Upper lobe of right lung (tissue), 1 donor: ENCODE results near the gene FGFBP2. TPM values are rescaled to one million over a fixed set of nuclear protein-coding genes. Genes with fewer than 3 reads are reported as not detected.

ENCODE experiments used
- ATAC-seq: fragments of 200-7000 bp; cut with Tn5 transposase; one replicate; pipeline ENCODE4 v1.9.1; 2020; ENCODE audit warnings: mild to moderate bottlenecking, moderate library complexity
- DNase-seq: peaks from one replicate; pipeline ENCODE4 v3.0.0-alpha.2; 2020
- H3K27ac ChIP-seq: fragments of 200-600 bp; one replicate; pipeline ENCODE4 v1.8.0; 2022
- H3K27me3 ChIP-seq: fragments of 200-600 bp; one replicate; pipeline ENCODE4 v1.8.0; 2022; ENCODE audit warnings: mild to moderate bottlenecking
- H3K36me3 ChIP-seq: fragments of 200-600 bp; one replicate; pipeline ENCODE4 v1.8.0; 2022
- H3K4me1 ChIP-seq: fragments of 200-600 bp; one replicate; pipeline ENCODE4 v1.8.0; 2022
- H3K4me3 ChIP-seq: fragments of 200-600 bp; one replicate; pipeline ENCODE4 v1.8.0; 2022; ENCODE audit warnings: mild to moderate bottlenecking
- H3K9me3 ChIP-seq: fragments of 200-600 bp; one replicate; pipeline ENCODE4 v1.8.0; 2022
- intact Hi-C: fragments of 100-400 bp; cut with DNase I; formaldehyde crosslinking; loops from one replicate; pipeline ENCODE4 v1.11.0; 2022
- total RNA-seq: library from RNA; stranded (reverse); fragmentation: NEBNext Ultra II Directional; extraction: Animal tissue kit (Norgen Biotek cat#: 25700); gene quantifications from one replicate; pipeline ENCODE4 v1.2.1, GENCODE V29; 2021
- TF ChIP-seq, protein P1 (sequence below): fragments of 200-600 bp; IDR thresholded peaks from one replicate; pipeline ENCODE4 v1.8.0; 2022; ENCODE audit warnings: antibody characterized with exemption
- donor health status: DM: no; HTN: yes; CAD: no; lungs with severe emphysema.

Gene FGFBP2
- total RNA-seq, 1 donor from 2014 or later: 5.6 TPM

DNA sequence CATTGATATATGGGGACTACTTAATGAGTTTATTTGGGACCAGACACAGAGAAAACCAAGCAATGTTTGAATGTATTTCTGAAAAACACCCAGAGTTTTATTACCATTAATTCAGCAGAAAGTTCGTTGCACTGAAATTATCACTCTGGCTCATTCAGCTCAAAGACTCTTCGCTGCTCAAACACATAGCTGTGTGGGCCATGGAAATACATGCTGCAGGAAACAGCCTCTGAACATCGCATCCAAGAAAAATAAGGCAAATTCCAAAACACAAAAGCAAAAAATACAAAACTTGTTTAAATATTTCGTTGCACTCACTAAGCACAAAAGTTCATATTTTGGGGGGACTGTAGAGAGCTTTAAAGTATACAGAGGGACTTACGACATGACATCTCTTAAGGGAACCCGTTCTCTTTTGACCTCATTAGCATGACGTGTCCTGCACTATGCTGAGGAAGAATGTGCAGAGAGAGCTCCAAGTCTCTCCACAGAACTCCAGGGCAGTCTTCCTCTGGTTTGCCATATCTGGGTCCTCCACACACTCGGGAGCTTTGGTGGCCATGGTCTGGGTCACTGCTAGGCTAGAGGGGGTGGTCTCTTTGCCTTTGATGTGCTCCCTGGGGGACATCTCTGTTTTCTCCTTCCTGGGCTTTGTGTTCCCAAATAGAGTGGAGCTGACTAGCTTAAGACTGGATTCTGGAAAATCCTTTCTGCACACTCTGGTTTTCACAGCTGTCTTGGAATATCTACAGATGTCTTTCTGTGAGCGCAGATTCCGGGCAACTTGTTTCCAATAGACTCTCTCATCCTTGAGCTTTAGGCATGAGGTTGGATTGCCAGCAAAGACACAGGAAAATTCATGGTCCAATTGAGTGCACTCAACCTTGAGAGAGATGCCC is 27.2 kb downstream of the FGFBP2 start:
- intact Hi-C loops: no loop called here
- DNase-seq: no peak
- TF ChIP-seq, protein P1, sequence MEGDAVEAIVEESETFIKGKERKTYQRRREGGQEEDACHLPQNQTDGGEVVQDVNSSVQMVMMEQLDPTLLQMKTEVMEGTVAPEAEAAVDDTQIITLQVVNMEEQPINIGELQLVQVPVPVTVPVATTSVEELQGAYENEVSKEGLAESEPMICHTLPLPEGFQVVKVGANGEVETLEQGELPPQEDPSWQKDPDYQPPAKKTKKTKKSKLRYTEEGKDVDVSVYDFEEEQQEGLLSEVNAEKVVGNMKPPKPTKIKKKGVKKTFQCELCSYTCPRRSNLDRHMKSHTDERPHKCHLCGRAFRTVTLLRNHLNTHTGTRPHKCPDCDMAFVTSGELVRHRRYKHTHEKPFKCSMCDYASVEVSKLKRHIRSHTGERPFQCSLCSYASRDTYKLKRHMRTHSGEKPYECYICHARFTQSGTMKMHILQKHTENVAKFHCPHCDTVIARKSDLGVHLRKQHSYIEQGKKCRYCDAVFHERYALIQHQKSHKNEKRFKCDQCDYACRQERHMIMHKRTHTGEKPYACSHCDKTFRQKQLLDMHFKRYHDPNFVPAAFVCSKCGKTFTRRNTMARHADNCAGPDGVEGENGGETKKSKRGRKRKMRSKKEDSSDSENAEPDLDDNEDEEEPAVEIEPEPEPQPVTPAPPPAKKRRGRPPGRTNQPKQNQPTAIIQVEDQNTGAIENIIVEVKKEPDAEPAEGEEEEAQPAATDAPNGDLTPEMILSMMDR: no peak

DNA sequence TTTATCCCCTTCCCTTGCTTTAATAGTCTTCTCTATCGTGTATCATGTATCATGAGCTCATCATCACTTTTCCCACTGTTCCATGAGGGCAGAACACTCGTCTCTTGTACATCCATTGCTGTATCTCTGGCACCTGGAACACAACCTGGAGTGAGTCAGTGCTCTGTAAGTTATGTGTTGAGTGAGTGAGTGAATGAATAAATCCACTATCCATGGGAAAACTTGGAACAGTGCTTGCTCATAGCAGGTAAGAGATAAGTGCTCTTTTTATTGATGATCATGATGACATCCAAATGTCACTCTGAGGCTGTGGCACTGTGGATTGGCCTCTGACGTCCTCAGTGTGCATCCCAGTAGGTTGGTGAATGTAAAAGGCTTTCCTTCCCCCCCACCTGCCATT is 28.7 kb downstream of the FGFBP2 start:
- Histone ChIP-seq H3K9me3 (no peaks in the 10 kb centered on the region), H3K27me3 (no peaks in the 10 kb centered on the region), H3K4me3 (no peak overlapping the region), H3K4me1 (no peaks in the 10 kb centered on the region), H3K27ac (no peak overlapping the region), H3K36me3 (no peaks in the 10 kb centered on the region)
- intact Hi-C loops: no loop called here
- no peak for ATAC-seq
- TF ChIP-seq, protein P1: no peak
- DNase-seq: no peak

More for the DNA sequence above, 27.2 kb downstream of the FGFBP2 start:
- H3K36me3 ChIP-seq: no peaks in the 10 kb centered on the region
- H3K4me1 ChIP-seq: no peaks in the 10 kb centered on the region
- H3K9me3 ChIP-seq: no peaks in the 10 kb centered on the region
- H3K27me3 ChIP-seq: no peaks in the 10 kb centered on the region
- H3K27ac ChIP-seq: no peak overlapping the region
- no peak overlapping the region for H3K4me3 ChIP-seq
- no peak for ATAC-seq

DNA sequence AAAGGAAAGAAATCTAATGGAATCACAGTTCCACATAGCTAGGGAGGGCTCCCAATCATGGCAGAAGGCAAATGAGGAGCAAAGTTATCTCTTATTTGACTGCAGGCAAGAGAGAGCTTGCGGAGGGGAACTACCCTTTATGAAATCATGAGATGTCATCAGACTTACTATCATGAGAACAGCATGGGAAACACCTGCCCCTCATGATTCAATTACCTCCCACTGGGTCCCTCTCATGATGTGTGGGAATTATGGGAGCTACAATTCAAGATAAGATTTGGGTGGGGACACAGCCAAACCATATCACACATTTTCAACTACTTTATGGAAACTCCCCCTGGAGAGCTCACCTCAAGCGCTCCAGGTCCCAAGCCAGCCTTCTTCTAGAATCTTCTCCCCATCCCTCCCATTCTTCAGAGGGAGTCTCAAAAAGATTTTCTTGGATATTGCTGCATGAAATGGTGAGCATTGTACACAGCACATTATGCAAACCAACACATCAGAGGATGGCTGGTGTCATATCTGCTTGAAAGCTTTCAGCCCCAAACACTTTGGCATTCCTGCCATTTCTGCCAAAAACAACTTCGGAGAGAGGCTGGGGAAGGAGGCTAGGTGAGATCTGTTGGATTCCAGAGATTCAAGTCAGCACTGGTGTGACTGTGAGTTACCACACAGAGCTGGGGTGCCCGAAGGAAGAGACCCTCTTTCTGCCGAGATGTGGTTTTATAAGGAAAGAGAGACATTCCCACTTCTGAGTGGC is 31.3 kb downstream of the FGFBP2 start:
- Histone ChIP-seq H3K4me1 (no peaks in the 10 kb centered on the region), H3K27ac (no peak overlapping the region), H3K9me3 (no peaks in the 10 kb centered on the region), H3K36me3 (no peaks in the 10 kb centered on the region), H3K27me3 (no peaks in the 10 kb centered on the region), H3K4me3 (no peak overlapping the region)
- no peak for DNase-seq
- TF ChIP-seq, protein P1: no peak
- ATAC-seq: no peak
- intact Hi-C loops: no loop called here

DNA sequence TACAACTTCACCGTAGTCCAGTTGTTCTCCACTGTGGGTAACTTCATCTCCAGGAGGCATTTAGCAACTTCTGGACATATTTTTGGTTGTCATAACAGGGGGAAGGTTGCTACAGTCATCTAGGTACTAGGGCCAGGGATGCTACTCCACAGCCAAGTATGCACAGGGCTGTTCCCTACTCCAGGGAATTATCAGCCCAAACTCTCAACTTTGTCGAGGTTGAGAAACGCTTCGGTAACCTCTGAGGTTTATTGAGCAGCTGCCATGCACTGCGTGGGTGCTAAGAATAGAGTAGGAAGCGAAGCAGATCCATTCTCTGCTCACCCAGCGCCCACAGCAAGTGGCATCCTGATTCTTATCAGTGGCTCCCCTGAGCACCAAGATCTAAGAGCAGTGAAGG is 32.7 kb downstream of the FGFBP2 start:
- TF ChIP-seq, protein P1: no peak
- H3K4me3 ChIP-seq: no peak overlapping the region

DNA sequence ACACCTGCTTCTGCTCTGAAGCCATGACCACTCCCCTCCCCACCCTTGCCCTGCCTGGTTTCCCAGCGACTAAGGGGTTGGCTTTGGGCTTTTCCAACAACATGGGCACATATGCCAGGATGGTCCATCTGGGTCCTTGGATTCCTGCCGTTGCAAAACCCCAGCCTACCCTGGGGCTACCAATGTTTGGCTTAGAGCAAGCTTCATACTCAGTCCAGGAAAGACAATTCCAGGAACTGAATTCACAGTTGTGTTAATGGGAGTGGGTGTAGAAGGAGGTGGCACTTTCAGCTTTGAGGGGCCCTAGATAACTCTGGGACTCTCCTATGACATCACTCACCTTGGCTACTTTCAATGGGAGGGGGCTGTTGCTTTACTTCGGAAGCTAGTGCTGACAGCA is 33.4 kb downstream of the FGFBP2 start:
- Histone ChIP-seq H3K4me3 (no peak overlapping the region), H3K4me1 (no peaks in the 10 kb centered on the region), H3K27me3 (no peaks in the 10 kb centered on the region), H3K9me3 (no peaks in the 10 kb centered on the region), H3K27ac (no peak overlapping the region), H3K36me3 (no peaks in the 10 kb centered on the region)
- DNase-seq (no peak), ATAC-seq (no peak)
- intact Hi-C loops: no loop called here
- TF ChIP-seq, protein P1: no peak

More for the DNA sequence above, 32.7 kb downstream of the FGFBP2 start:
- Histone ChIP-seq H3K36me3 (no peaks in the 10 kb centered on the region), H3K27ac (no peak overlapping the region), H3K27me3 (no peaks in the 10 kb centered on the region), H3K9me3 (no peaks in the 10 kb centered on the region), H3K4me1 (no peaks in the 10 kb centered on the region)
- no peak for ATAC-seq
- intact Hi-C loops: no loop called here
- DNase-seq: no peak
